Osteocyte (in vitro differentiated cells): ENCODE data around the gene FAM193B. TPM values are rescaled to one million over a fixed set of nuclear protein-coding genes. Genes with fewer than 3 reads are reported as not detected.

Source experiments
- DNase-seq: peaks from one replicate; pipeline ENCODE4 v3.0.0; 2021; ENCODE audit warnings: mixed read lengths; ENCODE audit not compliant: unreplicated experiment; ENCODE audit errors: extremely low spot score
- H3K27ac Mint-ChIP-seq: one replicate; pipeline ENCODE4 v1.8.0; 2021; ENCODE audit warnings: mild to moderate bottlenecking, mixed read lengths; ENCODE audit not compliant: unreplicated experiment
- H3K27me3 Mint-ChIP-seq: one replicate; pipeline ENCODE4 v1.8.0; 2021; ENCODE audit warnings: mixed read lengths; ENCODE audit not compliant: unreplicated experiment
- H3K36me3 Mint-ChIP-seq: one replicate; pipeline ENCODE4 v1.8.0; 2021; ENCODE audit warnings: mixed read lengths; ENCODE audit not compliant: unreplicated experiment
- H3K4me1 Mint-ChIP-seq: one replicate; pipeline ENCODE4 v1.8.0; 2021; ENCODE audit warnings: mixed read lengths; ENCODE audit not compliant: unreplicated experiment
- H3K4me3 Mint-ChIP-seq: one replicate; pipeline ENCODE4 v1.8.0; 2021; ENCODE audit warnings: mild to moderate bottlenecking, moderate library complexity, mixed read lengths; ENCODE audit not compliant: unreplicated experiment
- H3K9me3 Mint-ChIP-seq: one replicate; pipeline ENCODE4 v1.8.0; 2021; ENCODE audit warnings: mixed read lengths; ENCODE audit not compliant: unreplicated experiment
- total RNA-seq: library from RNA; stranded (reverse); gene quantifications from 2 replicates; pipeline ENCODE4 v1.2.1, GENCODE V29; 2021
- TF ChIP-seq, protein P1 (sequence below): fragments of 200-600 bp; sonication (generic); IDR thresholded peaks from 2 replicates; pipeline ENCODE4 v1.5.0; 2021; ENCODE audit warnings: antibody characterized with exemption, mild to moderate bottlenecking, moderate library complexity

FAM193B gene
- total RNA-seq, 1 donor from 2014 or later = 97.2 TPM

DNA sequence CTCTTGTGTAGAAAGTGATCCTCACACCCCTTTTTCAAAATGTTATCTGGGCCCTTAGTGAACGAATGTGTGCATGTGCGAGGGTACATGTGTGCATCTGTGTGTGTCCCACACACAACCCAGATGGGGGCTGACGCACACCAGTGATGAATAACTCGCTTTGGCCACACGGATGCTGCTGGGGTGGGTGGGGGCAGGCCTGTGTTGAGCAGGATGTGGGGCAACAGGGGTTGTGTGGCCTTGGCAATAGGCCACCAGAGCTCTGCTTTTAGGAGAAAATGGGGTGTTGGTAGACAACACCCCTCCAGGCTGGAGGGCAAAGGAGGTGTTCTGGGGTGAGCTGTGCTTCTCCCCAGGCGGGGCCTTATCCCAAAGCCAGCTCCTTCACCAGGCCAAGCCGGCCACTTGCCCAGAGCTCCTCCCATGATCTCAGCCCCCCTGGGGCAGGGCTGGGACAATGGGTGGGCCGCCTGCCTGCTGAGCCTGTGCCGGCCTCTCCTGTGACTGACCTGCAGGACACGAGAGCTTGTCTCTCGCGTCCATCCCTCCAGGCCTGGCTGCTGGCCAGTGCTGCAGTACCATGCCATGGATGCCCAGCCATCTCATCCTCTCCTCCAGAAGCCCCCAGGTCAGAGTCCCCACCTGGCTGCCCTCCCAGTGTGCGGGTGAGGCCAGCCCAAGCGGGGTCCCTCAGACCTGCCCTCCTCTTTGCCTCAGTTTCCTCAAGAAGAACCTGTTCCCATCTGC, 82.6 kb downstream of the FAM193B start:
- Mint-ChIP-seq H3K4me1 (peaks cover 57% of the 10 kb centered on the region), H3K27me3 (no peaks in the 10 kb centered on the region), H3K36me3 (peaks cover 7% of the 10 kb centered on the region), H3K9me3 (no peaks in the 10 kb centered on the region), H3K4me3 (peak overlapping the region; percentile 80), H3K27ac (peak overlapping the region; percentile 60)
- TF ChIP-seq, protein P1, sequence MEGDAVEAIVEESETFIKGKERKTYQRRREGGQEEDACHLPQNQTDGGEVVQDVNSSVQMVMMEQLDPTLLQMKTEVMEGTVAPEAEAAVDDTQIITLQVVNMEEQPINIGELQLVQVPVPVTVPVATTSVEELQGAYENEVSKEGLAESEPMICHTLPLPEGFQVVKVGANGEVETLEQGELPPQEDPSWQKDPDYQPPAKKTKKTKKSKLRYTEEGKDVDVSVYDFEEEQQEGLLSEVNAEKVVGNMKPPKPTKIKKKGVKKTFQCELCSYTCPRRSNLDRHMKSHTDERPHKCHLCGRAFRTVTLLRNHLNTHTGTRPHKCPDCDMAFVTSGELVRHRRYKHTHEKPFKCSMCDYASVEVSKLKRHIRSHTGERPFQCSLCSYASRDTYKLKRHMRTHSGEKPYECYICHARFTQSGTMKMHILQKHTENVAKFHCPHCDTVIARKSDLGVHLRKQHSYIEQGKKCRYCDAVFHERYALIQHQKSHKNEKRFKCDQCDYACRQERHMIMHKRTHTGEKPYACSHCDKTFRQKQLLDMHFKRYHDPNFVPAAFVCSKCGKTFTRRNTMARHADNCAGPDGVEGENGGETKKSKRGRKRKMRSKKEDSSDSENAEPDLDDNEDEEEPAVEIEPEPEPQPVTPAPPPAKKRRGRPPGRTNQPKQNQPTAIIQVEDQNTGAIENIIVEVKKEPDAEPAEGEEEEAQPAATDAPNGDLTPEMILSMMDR = no peak
- no peak for DNase-seq

DNA sequence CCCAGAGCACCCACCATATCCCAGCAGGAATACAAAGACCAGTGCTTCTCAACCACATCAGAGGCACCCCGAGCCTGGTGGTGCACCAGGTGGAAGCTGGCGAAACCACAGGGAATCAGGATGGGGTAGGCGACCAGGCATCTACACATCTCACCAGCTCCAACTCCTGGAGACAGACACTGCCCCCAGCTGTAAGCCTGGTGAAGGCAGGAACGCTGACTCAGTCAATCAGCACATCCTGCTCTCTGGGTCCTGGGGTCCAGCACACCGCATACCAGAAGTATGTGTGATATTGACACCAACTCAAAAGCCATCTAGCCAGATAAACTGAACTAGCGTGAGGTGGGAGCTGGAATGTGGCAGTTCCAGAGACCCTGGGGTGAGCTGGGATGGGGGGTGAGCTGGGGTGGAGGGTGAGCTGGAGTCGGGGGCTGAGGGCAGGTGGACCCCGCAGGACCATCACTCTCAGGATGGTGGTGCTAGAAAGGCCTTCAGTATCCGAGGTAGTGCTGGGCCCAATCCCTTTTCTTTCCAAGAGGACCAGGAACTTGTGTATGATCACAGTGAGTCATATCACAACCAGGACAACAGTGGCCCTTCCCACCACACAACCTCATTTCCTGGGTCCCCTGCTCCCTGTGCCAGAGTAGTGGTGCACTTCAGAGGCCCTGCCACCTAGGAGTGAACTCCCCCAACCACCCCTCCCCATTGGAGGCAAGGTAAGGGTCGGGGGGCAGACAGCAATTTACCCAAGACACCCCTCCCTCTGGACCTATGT, 83.4 kb downstream of the FAM193B start:
- Mint-ChIP-seq H3K36me3 (peaks cover 16% of the 10 kb centered on the region), H3K27ac (no peak overlapping the region), H3K27me3 (no peaks in the 10 kb centered on the region), H3K4me1 (peaks cover 53% of the 10 kb centered on the region), H3K4me3 (peak overlapping the region; percentile 80), H3K9me3 (peaks cover 2% of the 10 kb centered on the region)
- no peak for DNase-seq
- TF ChIP-seq, protein P1 = no peak

Other genes starting within 250 kb of the FAM193B start
- 10.7 and 11.1 TPM in 2 replicates for gene MXD3, start 242.7 kb downstream of the FAM193B start, total RNA-seq
- 102 and 109 TPM in 2 replicates for gene LMAN2, start 202.9 kb downstream of the FAM193B start, total RNA-seq
- gene RGS14, start 196.6 kb downstream of the FAM193B start, total RNA-seq = 6.2 and 7.4 TPM in 2 replicates
- gene SLC34A1, start 170.1 kb downstream of the FAM193B start, total RNA-seq = not detected in 2 replicates
- not detected in 2 replicates for gene PFN3, start 153.9 kb downstream of the FAM193B start, total RNA-seq
- gene F12, start 145.0 kb downstream of the FAM193B start, total RNA-seq = 1.0 and 1.5 TPM in 2 replicates
- gene GRK6, start 127.9 kb downstream of the FAM193B start, total RNA-seq = 35.6 and 38.2 TPM in 2 replicates
- 2.8 and 4.4 TPM in 2 replicates for gene PRR7, start 107.7 kb downstream of the FAM193B start, total RNA-seq
- 248 and 249 TPM in 2 replicates for gene DBN1, start 80.9 kb downstream of the FAM193B start, total RNA-seq
- gene PDLIM7, start 57.0 kb downstream of the FAM193B start, total RNA-seq = 312 and 358 TPM in 2 replicates
- 5.5 and 7.2 TPM in 2 replicates for gene DOK3, start 44.7 kb downstream of the FAM193B start, total RNA-seq
- gene DDX41, start 37.6 kb downstream of the FAM193B start, total RNA-seq = 68.7 and 83.1 TPM in 2 replicates
- gene TMED9, start 37.6 kb upstream of the FAM193B start, total RNA-seq = 216 and 248 TPM in 2 replicates
- 34.9 and 36.0 TPM in 2 replicates for gene B4GALT7, start 45.6 kb upstream of the FAM193B start, total RNA-seq
- not detected in 2 replicates for gene FAM153A, start 228.3 kb upstream of the FAM193B start, total RNA-seq